ENCODE results near the gene EMILIN1.

EMILIN1 gene

GRCh38 chr2:27054721-27055120, 23.7 kb upstream of the EMILIN1 start:
- no peak for TF ChIP-seq CTCF (IDR thresholded peaks at IDR 0.05; ENCODE audit: insufficient read depth, low read depth, low read length, missing control alignments)
- no peak for DNase-seq (ENCODE audit: low read depth)
- H3K4me3 ChIP-seq (ENCODE audit: low read length), result no peak overlapping the region

GRCh38 chr2:27057184-27057583, 21.2 kb upstream of the EMILIN1 start:
- DNase-seq (ENCODE audit: low read depth), result no peak
- TF ChIP-seq CTCF (IDR thresholded peaks at IDR 0.05; ENCODE audit: insufficient read depth, low read depth, low read length, missing control alignments), result no peak
- H3K4me3 ChIP-seq (ENCODE audit: low read length), result no peak overlapping the region

GRCh38 chr2:27058210-27058609, 20.2 kb upstream of the EMILIN1 start:
- DNase-seq (ENCODE audit: low read depth), result no peak
- H3K4me3 ChIP-seq (ENCODE audit: low read length), result no peak overlapping the region
- no peak for TF ChIP-seq CTCF (IDR thresholded peaks at IDR 0.05; ENCODE audit: insufficient read depth, low read depth, low read length, missing control alignments)

- TF ChIP-seq CTCF (IDR thresholded peaks at IDR 0.05; ENCODE audit: insufficient read depth, low read depth, low read length, missing control alignments), result no peak
- DNase-seq (ENCODE audit: low read depth), result no peak
- no peak overlapping the region for H3K4me3 ChIP-seq (ENCODE audit: low read length)
These were observed 19.1 kb upstream of the EMILIN1 start for GRCh38 chr2:27059141-27059820.

GRCh38 chr2:27060323-27060722, 18.1 kb upstream of the EMILIN1 start:
- no peak for TF ChIP-seq CTCF (IDR thresholded peaks at IDR 0.05; ENCODE audit: insufficient read depth, low read depth, low read length, missing control alignments)
- no peak for DNase-seq (ENCODE audit: low read depth)
- no peak overlapping the region for H3K4me3 ChIP-seq (ENCODE audit: low read length)

- H3K4me3 ChIP-seq (ENCODE audit: low read length), result no peak overlapping the region
- TF ChIP-seq CTCF (IDR thresholded peaks at IDR 0.05; ENCODE audit: insufficient read depth, low read depth, low read length, missing control alignments), result no peak
- no peak for DNase-seq (ENCODE audit: low read depth)
These were observed 13.3 kb upstream of the EMILIN1 start for GRCh38 chr2:27065128-27065527.

GRCh38 chr2:27067385-27067784, 11.0 kb upstream of the EMILIN1 start:
- TF ChIP-seq CTCF (IDR thresholded peaks at IDR 0.05; ENCODE audit: insufficient read depth, low read depth, low read length, missing control alignments), result no peak
- DNase-seq (ENCODE audit: low read depth), result no peak
- no peak overlapping the region for H3K4me3 ChIP-seq (ENCODE audit: low read length)
